IPS-20b (cell line): Measurements from ENCODE around the gene PIN4.

Experiments
- H3K27ac ChIP-seq: one replicate; pipeline ENCODE4 v1.5.1; 2013; ENCODE audit warnings: low read length
- H3K27me3 ChIP-seq: 2 replicates; pipeline ENCODE4 v1.6.1; 2013; ENCODE audit warnings: mild to moderate bottlenecking, low read length, inconsistent platforms; ENCODE audit not compliant: insufficient read depth
- H3K36me3 ChIP-seq: 2 replicates; pipeline ENCODE4 v1.6.1; 2013; ENCODE audit warnings: low read depth, mild to moderate bottlenecking, inconsistent platforms, low read length, moderate library complexity; ENCODE audit not compliant: insufficient read depth
- H3K4me1 ChIP-seq: 2 replicates; pipeline ENCODE4 v1.6.1; 2013; ENCODE audit warnings: mild to moderate bottlenecking, control low read depth, inconsistent platforms, low read length, moderate library complexity; ENCODE audit not compliant: insufficient read depth
- H3K4me3 ChIP-seq: 2 replicates; pipeline ENCODE4 v1.5.1; 2013; ENCODE audit warnings: mild to moderate bottlenecking, low read length, inconsistent platforms
- H3K9ac ChIP-seq: 2 replicates; pipeline ENCODE4 v1.6.1; 2013; ENCODE audit warnings: low read depth, mild to moderate bottlenecking, inconsistent platforms, low read length, moderate library complexity
- H3K9me3 ChIP-seq: 2 replicates; pipeline ENCODE4 v1.6.1; 2013; ENCODE audit warnings: mild to moderate bottlenecking, low read depth, low read length, inconsistent platforms; ENCODE audit not compliant: insufficient read depth

The PIN4 gene

DNA sequence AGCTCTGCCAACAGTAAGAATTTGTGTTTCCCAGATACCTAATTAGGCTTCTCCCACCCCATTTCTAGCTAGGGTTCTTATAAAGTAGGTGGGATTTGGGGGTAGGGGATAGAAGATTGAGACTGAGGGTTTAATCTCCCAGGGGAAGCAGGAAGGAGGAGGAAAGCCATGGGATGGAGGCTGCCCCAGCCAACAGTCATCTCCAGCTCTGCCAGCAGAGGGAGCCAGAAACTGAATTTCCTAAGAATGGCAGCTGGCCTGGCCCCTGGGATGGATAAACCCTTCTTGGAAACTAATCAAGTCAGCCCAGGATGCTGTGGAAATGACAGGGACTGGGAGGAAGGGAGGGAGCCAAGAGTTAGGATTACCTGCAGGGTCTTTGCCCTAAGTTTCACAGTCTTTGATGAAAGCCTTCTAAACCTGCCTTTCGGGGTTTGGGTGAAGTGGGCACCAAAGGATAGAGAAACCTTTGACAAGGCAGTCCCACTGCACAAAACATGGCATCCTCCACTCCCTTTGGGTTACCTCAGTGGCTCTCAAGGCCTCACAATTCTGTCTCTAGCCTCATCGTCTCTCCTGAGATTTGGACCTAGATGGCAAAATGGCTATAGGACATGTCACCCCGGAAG, 64.0 kb downstream of the PIN4 start:
- H3K4me3 ChIP-seq = no peak overlapping the region
- no peaks in the 10 kb centered on the region for H3K9me3 ChIP-seq
- no peak overlapping the region for H3K9ac ChIP-seq
- no peaks in the 10 kb centered on the region for H3K27me3 ChIP-seq
- H3K36me3 ChIP-seq = no peaks in the 10 kb centered on the region
- H3K4me1 ChIP-seq = no peaks in the 10 kb centered on the region
- no peak overlapping the region for H3K27ac ChIP-seq

DNA sequence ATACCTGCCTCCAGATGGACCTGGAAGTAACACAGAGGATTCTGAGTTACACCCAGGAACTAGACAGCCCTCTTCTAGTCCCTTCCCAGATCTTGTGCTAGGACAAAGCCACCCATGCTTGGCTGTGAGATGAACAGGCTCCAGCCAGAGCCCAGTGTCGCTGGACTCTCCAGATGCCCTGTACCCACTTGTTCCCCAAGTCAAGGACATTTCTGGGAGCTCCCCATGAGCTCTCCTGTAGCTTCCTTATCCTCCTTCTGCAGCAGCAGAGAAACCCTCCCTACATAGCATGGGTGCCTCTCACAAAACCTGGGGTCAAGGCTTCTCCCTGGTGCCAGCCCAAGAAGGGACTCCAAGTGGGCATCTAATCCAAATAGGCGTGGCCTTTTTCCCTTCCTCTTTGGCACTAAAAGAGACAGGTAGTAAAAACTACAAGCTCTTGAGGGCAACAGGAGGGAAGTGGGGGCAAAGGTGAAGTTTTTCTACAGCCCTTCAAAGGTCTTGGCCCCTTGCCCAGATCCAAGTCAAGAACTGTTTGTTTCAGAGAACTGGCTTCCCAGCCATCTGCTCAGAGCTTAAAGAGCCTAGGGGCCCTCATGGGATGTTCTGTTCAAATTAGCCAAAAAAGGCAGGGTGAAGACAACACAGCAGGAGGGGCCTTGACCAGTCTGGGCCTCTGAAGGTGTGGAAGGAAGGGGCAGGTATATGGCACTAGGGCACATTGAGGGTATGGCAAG, 65.8 kb downstream of the PIN4 start:
- Histone ChIP-seq H3K27me3 (no peaks in the 10 kb centered on the region), H3K27ac (no peak overlapping the region), H3K4me1 (no peaks in the 10 kb centered on the region), H3K9me3 (no peaks in the 10 kb centered on the region), H3K9ac (no peak overlapping the region), H3K36me3 (no peaks in the 10 kb centered on the region), H3K4me3 (no peak overlapping the region)
